ENCODE results near the gene ULBP2.

DNA sequence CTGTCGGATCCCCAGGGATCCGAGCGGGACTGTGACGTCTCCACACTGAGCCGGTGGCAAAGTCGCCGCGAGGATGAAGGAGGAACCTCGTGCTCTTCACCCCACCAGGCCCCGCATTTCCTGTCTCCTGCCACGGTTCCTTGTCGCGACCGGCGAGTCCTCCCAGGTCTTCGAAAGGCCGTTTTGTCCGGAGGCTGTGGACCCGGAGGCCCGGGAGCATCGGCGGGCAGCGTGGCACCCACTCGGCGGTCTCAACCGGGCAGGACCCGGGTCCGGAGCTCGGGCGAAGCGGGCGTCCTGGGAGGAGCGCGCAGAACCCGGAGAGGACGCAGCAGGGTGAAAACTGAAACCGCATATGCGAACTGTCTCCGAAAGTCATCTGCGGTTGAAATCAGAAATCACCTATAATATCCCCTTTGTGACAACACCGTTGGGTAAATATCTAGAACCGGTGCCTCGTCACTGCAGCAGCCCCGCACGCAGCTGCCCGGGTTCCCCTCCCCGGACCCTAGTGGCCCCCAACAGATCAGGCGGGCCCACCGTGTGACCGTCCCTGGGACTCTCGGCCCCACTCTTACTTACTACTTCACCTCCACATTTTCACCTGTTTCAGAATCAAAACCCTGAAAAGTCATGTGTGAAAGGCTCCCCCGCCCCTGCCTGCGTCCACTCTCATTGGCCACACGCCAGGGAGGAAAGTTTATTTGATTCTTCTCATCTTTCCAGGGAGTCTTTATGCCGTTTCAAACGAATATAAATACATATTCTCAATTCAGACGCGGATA lies 3.1 kb upstream of the ULBP2 start:
- TF ChIP-seq, protein P1, sequence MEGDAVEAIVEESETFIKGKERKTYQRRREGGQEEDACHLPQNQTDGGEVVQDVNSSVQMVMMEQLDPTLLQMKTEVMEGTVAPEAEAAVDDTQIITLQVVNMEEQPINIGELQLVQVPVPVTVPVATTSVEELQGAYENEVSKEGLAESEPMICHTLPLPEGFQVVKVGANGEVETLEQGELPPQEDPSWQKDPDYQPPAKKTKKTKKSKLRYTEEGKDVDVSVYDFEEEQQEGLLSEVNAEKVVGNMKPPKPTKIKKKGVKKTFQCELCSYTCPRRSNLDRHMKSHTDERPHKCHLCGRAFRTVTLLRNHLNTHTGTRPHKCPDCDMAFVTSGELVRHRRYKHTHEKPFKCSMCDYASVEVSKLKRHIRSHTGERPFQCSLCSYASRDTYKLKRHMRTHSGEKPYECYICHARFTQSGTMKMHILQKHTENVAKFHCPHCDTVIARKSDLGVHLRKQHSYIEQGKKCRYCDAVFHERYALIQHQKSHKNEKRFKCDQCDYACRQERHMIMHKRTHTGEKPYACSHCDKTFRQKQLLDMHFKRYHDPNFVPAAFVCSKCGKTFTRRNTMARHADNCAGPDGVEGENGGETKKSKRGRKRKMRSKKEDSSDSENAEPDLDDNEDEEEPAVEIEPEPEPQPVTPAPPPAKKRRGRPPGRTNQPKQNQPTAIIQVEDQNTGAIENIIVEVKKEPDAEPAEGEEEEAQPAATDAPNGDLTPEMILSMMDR (IDR thresholded peaks at IDR 0.05), result no peak
- TF ChIP-seq POLR2A (IDR thresholded peaks at IDR 0.05), result no peak
